ENCODE results near the gene LEF1.

The LEF1 gene

GRCh38 chr4:108107101-108107500 is 61.6 kb downstream of the LEF1 start:
- ChIA-PET POLR2A (no interaction called here), CTCF (no interaction called here)

GRCh38 chr4:108106186-108106585 is 62.5 kb downstream of the LEF1 start:
- no peak for TF ChIP-seq NFRKB (IDR thresholded peaks at IDR 0.05)
- no peak for TF ChIP-seq FOXK2 (IDR thresholded peaks at IDR 0.05)
- TF ChIP-seq ARNT (IDR thresholded peaks at IDR 0.05): no peak
- no peak for TF ChIP-seq SP1 (IDR thresholded peaks at IDR 0.05)
- TF ChIP-seq ZNF384 (IDR thresholded peaks at IDR 0.05): no peak
- no peak for DNase-seq (ENCODE audit: extremely low spot score)
- ChIA-PET CTCF (no interaction called here), POLR2A (no interaction called here)

More at GRCh38 chr4:108107101-108107500, 61.6 kb downstream of the LEF1 start:
- DNase-seq (ENCODE audit: extremely low spot score): no peak
- TF ChIP-seq ELF4 (IDR thresholded peaks at IDR 0.05) (no peak), TARDBP (IDR thresholded peaks at IDR 0.05) (no peak), ZNF384 (IDR thresholded peaks at IDR 0.05) (no peak), PKNOX1 (IDR thresholded peaks at IDR 0.05) (no peak), FOXK2 (IDR thresholded peaks at IDR 0.05) (no peak), LEF1 (IDR thresholded peaks at IDR 0.05; ENCODE audit: borderline replicate concordance) (no peak), L3MBTL2 (conservative IDR thresholded peaks at IDR 0.05) (no peak), FOXM1 (IDR thresholded peaks at IDR 0.05; ENCODE audit: borderline replicate concordance) (no peak), HDGF (IDR thresholded peaks at IDR 0.05; ENCODE audit: borderline replicate concordance) (no peak), ARNT (IDR thresholded peaks at IDR 0.05) (no peak), FOXA1 (IDR thresholded peaks at IDR 0.05) (no peak), CTBP1 (IDR thresholded peaks at IDR 0.05; ENCODE audit: borderline replicate concordance) (no peak), SP1 (IDR thresholded peaks at IDR 0.05) (no peak), SUZ12 (IDR thresholded peaks at IDR 0.05) (no peak), BHLHE40 (IDR thresholded peaks at IDR 0.05; ENCODE audit: borderline replicate concordance) (no peak), NFRKB (IDR thresholded peaks at IDR 0.05) (no peak)

GRCh38 chr4:108103099-108103862 is 65.5 kb downstream of the LEF1 start:
- no peak for DNase-seq (ENCODE audit: extremely low spot score)
- no peak for TF ChIP-seq CTBP1 (IDR thresholded peaks at IDR 0.05; ENCODE audit: borderline replicate concordance)
- TF ChIP-seq FOXA1 (IDR thresholded peaks at IDR 0.05): no peak
- TF ChIP-seq TARDBP (IDR thresholded peaks at IDR 0.05): no peak
- TF ChIP-seq ELF4 (IDR thresholded peaks at IDR 0.05): no peak
- no peak for TF ChIP-seq SP1 (IDR thresholded peaks at IDR 0.05)
- TF ChIP-seq ARNT (IDR thresholded peaks at IDR 0.05): no peak
- no peak for TF ChIP-seq SUZ12 (IDR thresholded peaks at IDR 0.05)
- ChIA-PET POLR2A (no interaction called here), CTCF (no interaction called here)

- TF ChIP-seq SP1 (IDR thresholded peaks at IDR 0.05): no peak
- TF ChIP-seq ELF4 (IDR thresholded peaks at IDR 0.05): no peak
- TF ChIP-seq CTBP1 (IDR thresholded peaks at IDR 0.05; ENCODE audit: borderline replicate concordance): no peak
- TF ChIP-seq TARDBP (IDR thresholded peaks at IDR 0.05): no peak
- no peak for TF ChIP-seq FOXA1 (IDR thresholded peaks at IDR 0.05)
- no peak for TF ChIP-seq SUZ12 (IDR thresholded peaks at IDR 0.05)
- TF ChIP-seq ARNT (IDR thresholded peaks at IDR 0.05): no peak
- TF ChIP-seq BHLHE40 (IDR thresholded peaks at IDR 0.05; ENCODE audit: borderline replicate concordance): no peak
- no peak for TF ChIP-seq LEF1 (IDR thresholded peaks at IDR 0.05; ENCODE audit: borderline replicate concordance)
- TF ChIP-seq L3MBTL2 (conservative IDR thresholded peaks at IDR 0.05): no peak
- TF ChIP-seq ZNF384 (IDR thresholded peaks at IDR 0.05): no peak
- no peak for TF ChIP-seq PKNOX1 (IDR thresholded peaks at IDR 0.05)
- POLR2A ChIA-PET: no interaction called here
- CTCF ChIA-PET: no interaction called here
- no peak for DNase-seq (ENCODE audit: extremely low spot score)
Observed at GRCh38 chr4:108100827-108101226, 67.9 kb downstream of the LEF1 start.

GRCh38 chr4:108099838-108100237 is 68.9 kb downstream of the LEF1 start:
- ChIA-PET POLR2A (no interaction called here), CTCF (interaction anchor here (0.8 kb wide), 1 partner anchor 13 kb away, joined by 3 read pairs; no protein-coding TSS in a partner anchor)
- no peak for DNase-seq (ENCODE audit: extremely low spot score)
- TF ChIP-seq FOXK2 (IDR thresholded peaks at IDR 0.05) (no peak), L3MBTL2 (conservative IDR thresholded peaks at IDR 0.05) (no peak), LEF1 (IDR thresholded peaks at IDR 0.05; ENCODE audit: borderline replicate concordance) (no peak), FOXA1 (IDR thresholded peaks at IDR 0.05) (no peak), ELF4 (IDR thresholded peaks at IDR 0.05) (no peak), HDGF (IDR thresholded peaks at IDR 0.05; ENCODE audit: borderline replicate concordance) (no peak), TARDBP (IDR thresholded peaks at IDR 0.05) (no peak), ZNF384 (IDR thresholded peaks at IDR 0.05) (no peak)

- no peak for DNase-seq (ENCODE audit: extremely low spot score)
- ChIA-PET CTCF (no interaction called here), POLR2A (no interaction called here)
- TF ChIP-seq LEF1 (IDR thresholded peaks at IDR 0.05; ENCODE audit: borderline replicate concordance) (no peak), FOXM1 (IDR thresholded peaks at IDR 0.05; ENCODE audit: borderline replicate concordance) (no peak), L3MBTL2 (conservative IDR thresholded peaks at IDR 0.05) (no peak), ZNF384 (IDR thresholded peaks at IDR 0.05) (no peak), ELF4 (IDR thresholded peaks at IDR 0.05) (no peak), CTBP1 (IDR thresholded peaks at IDR 0.05; ENCODE audit: borderline replicate concordance) (no peak), SP1 (IDR thresholded peaks at IDR 0.05) (no peak), PKNOX1 (IDR thresholded peaks at IDR 0.05) (no peak), TARDBP (IDR thresholded peaks at IDR 0.05) (no peak), HDGF (IDR thresholded peaks at IDR 0.05; ENCODE audit: borderline replicate concordance) (no peak), FOXA1 (IDR thresholded peaks at IDR 0.05) (no peak), FOXK2 (IDR thresholded peaks at IDR 0.05) (no peak), SUZ12 (IDR thresholded peaks at IDR 0.05) (no peak), BHLHE40 (IDR thresholded peaks at IDR 0.05; ENCODE audit: borderline replicate concordance) (no peak), NFRKB (IDR thresholded peaks at IDR 0.05) (no peak), ARNT (IDR thresholded peaks at IDR 0.05) (no peak)
Observed at GRCh38 chr4:108097990-108098553, 70.7 kb downstream of the LEF1 start.

Data from HEK293T (cell line).